Middle frontal gyrus (tissue), 1 donor: ENCODE results near the gene NDUFV2.
"Not testable (repeated sequence)": the region's sequence is repeated elsewhere in the genome, so short reads cannot be mapped to it uniquely, and the experiment has no call there.

Experiments used
- DNase-seq: peaks from one replicate; pipeline ENCODE4 v3.0.0-alpha.2; 2015; ENCODE audit warnings: low spot score; ENCODE audit errors: extremely low spot score

The NDUFV2 gene

GRCh38 chr18:9150121-9150520 lies 47.6 kb downstream of the NDUFV2 start:
- DNase-seq = no peak

- DNase-seq = no peak
Measured at GRCh38 chr18:9153256-9153655, 50.8 kb downstream of the NDUFV2 start.

- no peak for DNase-seq
Measured at GRCh38 chr18:9156604-9157249, 54.2 kb downstream of the NDUFV2 start.

GRCh38 chr18:9157806-9158205 lies 55.3 kb downstream of the NDUFV2 start:
- DNase-seq = no peak

GRCh38 chr18:9160014-9160413 lies 57.5 kb downstream of the NDUFV2 start:
- DNase-seq = no peak

- DNase-seq = not testable (repeated sequence)
Measured at GRCh38 chr18:9162663-9163062, 60.2 kb downstream of the NDUFV2 start.

- not testable (repeated sequence) for DNase-seq
Measured at GRCh38 chr18:9164149-9164548, 61.6 kb downstream of the NDUFV2 start.

GRCh38 chr18:9165883-9166282 lies 63.4 kb downstream of the NDUFV2 start:
- DNase-seq = not testable (repeated sequence)

- not testable (repeated sequence) for DNase-seq
Measured at GRCh38 chr18:9169515-9169914, 67.0 kb downstream of the NDUFV2 start.

- DNase-seq = not testable (repeated sequence)
Measured at GRCh38 chr18:9171919-9172318, 69.4 kb downstream of the NDUFV2 start.

- no peak for DNase-seq
Measured at GRCh38 chr18:9172506-9173127, 70.1 kb downstream of the NDUFV2 start.

- DNase-seq = no peak
Measured at GRCh38 chr18:9173770-9174233, 71.3 kb downstream of the NDUFV2 start.

GRCh38 chr18:9174302-9174701 lies 71.8 kb downstream of the NDUFV2 start:
- DNase-seq = no peak

- DNase-seq = no peak
Measured at GRCh38 chr18:9175115-9175514, 72.6 kb downstream of the NDUFV2 start.

- DNase-seq = no peak
Measured at GRCh38 chr18:9177031-9177430, 74.5 kb downstream of the NDUFV2 start.

- DNase-seq = no peak
Measured at GRCh38 chr18:9177466-9177865, 75.0 kb downstream of the NDUFV2 start.

GRCh38 chr18:9178557-9178956 lies 76.1 kb downstream of the NDUFV2 start:
- DNase-seq = no peak

GRCh38 chr18:9181275-9181674 lies 78.8 kb downstream of the NDUFV2 start:
- DNase-seq = no peak

- no peak for DNase-seq
Measured at GRCh38 chr18:9182852-9183399, 80.4 kb downstream of the NDUFV2 start.
